WTC11 (cell line): ENCODE results near the gene HSPA6.
"Not testable (repeated sequence)": the region's sequence is repeated elsewhere in the genome, so short reads cannot be mapped to it uniquely, and the experiment has no call there.

Experiments used
- TEAD1 ChIP-seq: sonication (generic); formaldehyde crosslinking; IDR thresholded peaks from 2 replicates; pipeline ENCODE4 v1.8.0; 2022; ENCODE audit warnings: mild to moderate bottlenecking, missing genetic modification reagents
- TF ChIP-seq, protein P1 (sequence below): sonication (generic); formaldehyde crosslinking; conservative IDR thresholded peaks from 2 replicates; pipeline ENCODE4 v1.8.1; 2022; ENCODE audit warnings: mild to moderate bottlenecking, missing genetic modification reagents
- TF ChIP-seq, protein P2 (sequence below): fragments of 200-600 bp; IDR thresholded peaks from 2 replicates; pipeline ENCODE4 v1.8.0; 2022; ENCODE audit warnings: antibody characterized with exemption
- TF ChIP-seq, protein P3 (sequence below): sonication (generic); formaldehyde crosslinking; IDR thresholded peaks from 2 replicates; pipeline ENCODE4 v1.8.0; 2022; ENCODE audit warnings: missing genetic modification reagents

DNA sequence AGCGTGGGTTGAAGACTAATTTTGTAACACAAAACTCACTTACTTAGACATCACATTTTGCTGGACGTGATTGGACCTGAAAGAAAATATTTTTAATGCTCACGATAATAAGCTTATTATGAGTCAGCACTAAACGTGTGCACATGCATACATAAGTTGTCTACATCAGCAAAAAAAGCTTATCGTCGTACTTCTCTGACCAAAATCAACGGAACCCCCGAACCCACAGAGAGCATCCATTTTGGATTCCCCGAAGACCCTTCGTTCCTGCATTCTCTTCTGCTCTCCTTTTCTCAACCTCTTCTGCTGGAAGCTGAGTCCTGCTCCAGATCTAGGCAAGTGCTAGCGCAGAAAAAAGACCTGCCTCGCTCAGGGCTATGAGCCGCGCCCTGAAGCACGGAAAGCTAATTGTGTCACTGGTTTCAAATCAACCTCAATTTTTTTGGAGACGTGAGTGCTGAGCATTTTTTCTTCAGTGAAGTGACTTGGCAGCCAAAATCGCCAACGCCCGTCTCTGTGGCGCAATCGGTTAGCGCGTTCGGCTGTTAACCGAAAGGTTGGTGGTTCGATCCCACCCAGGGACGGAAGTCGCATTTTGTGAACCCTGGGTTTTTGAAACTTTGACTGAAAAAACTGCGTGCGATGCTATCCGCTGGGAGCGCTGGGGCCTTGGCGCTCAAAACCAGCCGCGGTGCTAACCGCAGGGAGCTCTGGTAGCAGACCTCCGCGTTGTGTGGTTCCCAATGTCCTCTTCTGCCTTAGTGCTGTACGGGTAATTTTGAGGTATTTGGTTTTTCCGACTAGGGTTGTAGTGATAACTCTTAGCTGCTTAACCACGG is 15.6 kb downstream of the HSPA6 start:
- TF ChIP-seq, protein P1, sequence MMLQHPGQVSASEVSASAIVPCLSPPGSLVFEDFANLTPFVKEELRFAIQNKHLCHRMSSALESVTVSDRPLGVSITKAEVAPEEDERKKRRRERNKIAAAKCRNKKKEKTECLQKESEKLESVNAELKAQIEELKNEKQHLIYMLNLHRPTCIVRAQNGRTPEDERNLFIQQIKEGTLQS (CRISPR knock-in tag), result not testable (repeated sequence)
- TF ChIP-seq, protein P2, sequence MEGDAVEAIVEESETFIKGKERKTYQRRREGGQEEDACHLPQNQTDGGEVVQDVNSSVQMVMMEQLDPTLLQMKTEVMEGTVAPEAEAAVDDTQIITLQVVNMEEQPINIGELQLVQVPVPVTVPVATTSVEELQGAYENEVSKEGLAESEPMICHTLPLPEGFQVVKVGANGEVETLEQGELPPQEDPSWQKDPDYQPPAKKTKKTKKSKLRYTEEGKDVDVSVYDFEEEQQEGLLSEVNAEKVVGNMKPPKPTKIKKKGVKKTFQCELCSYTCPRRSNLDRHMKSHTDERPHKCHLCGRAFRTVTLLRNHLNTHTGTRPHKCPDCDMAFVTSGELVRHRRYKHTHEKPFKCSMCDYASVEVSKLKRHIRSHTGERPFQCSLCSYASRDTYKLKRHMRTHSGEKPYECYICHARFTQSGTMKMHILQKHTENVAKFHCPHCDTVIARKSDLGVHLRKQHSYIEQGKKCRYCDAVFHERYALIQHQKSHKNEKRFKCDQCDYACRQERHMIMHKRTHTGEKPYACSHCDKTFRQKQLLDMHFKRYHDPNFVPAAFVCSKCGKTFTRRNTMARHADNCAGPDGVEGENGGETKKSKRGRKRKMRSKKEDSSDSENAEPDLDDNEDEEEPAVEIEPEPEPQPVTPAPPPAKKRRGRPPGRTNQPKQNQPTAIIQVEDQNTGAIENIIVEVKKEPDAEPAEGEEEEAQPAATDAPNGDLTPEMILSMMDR, result not testable (repeated sequence)
- TF ChIP-seq, protein P3, sequence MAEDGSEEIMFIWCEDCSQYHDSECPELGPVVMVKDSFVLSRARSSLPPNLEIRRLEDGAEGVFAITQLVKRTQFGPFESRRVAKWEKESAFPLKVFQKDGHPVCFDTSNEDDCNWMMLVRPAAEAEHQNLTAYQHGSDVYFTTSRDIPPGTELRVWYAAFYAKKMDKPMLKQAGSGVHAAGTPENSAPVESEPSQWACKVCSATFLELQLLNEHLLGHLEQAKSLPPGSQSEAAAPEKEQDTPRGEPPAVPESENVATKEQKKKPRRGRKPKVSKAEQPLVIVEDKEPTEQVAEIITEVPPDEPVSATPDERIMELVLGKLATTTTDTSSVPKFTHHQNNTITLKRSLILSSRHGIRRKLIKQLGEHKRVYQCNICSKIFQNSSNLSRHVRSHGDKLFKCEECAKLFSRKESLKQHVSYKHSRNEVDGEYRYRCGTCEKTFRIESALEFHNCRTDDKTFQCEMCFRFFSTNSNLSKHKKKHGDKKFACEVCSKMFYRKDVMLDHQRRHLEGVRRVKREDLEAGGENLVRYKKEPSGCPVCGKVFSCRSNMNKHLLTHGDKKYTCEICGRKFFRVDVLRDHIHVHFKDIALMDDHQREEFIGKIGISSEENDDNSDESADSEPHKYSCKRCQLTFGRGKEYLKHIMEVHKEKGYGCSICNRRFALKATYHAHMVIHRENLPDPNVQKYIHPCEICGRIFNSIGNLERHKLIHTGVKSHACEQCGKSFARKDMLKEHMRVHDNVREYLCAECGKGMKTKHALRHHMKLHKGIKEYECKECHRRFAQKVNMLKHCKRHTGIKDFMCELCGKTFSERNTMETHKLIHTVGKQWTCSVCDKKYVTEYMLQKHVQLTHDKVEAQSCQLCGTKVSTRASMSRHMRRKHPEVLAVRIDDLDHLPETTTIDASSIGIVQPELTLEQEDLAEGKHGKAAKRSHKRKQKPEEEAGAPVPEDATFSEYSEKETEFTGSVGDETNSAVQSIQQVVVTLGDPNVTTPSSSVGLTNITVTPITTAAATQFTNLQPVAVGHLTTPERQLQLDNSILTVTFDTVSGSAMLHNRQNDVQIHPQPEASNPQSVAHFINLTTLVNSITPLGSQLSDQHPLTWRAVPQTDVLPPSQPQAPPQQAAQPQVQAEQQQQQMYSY (CRISPR knock-in tag), result not testable (repeated sequence)
- 0 out of 2 replicates have a peak, but pooled peaks have one; percentile 54 for TF ChIP-seq TEAD1 (CRISPR knock-in tag)
